PC-3 (cell line): ENCODE measurements around the gene GALNT18.

ENCODE experiments used
- CTCF ChIP-seq: fragments of 300-600 bp; sonication (generic); conservative IDR thresholded peaks from 2 replicates; pipeline ENCODE4 v1.5.1; 2017; ENCODE audit warnings: antibody characterized with exemption, low read depth, mild to moderate bottlenecking, low read length
- EZH2 ChIP-seq: fragments of 300-600 bp; sonication (generic); IDR thresholded peaks from one replicate; pipeline ENCODE4 v1.6.1; 2017; ENCODE audit warnings: antibody characterized with exemption, mild to moderate bottlenecking, low read length; ENCODE audit not compliant: unreplicated experiment

- TF ChIP-seq CTCF (peak; percentile 60), EZH2 (no peak)
Measured at GRCh38 chr11:11230802-11231562, 390.8 kb downstream of the GALNT18 start.
